Omental fat pad (tissue), 4 donors: ENCODE data around the gene AHCYL1. TPM values are rescaled to one million over a fixed set of nuclear protein-coding genes. Genes with fewer than 3 reads are reported as not detected.

ENCODE experiments used
- ATAC-seq: fragments of 150-250 bp; one replicate; pipeline ENCODE4 v1.9.1; 2016; ENCODE audit warnings: mild to moderate bottlenecking, moderate library complexity; ENCODE audit not compliant: low FRiP score
- DNase-seq: peaks from one replicate; pipeline ENCODE4 v3.0.0-alpha.2; 2019; ENCODE audit warnings: low spot score
- total RNA-seq, 4 donors: library from RNA; depleted of rRNA; stranded (reverse); fragments of >200 nt; gene quantifications; one replicate each; pipeline ENCODE4 v1.1.0, GENCODE V29; 2016
- TF ChIP-seq, protein P1 (sequence below), 3 donors: fragments of 450-650 bp; IDR thresholded peaks; one replicate each; pipeline ENCODE4 v1.5.1; 2016 to 2017; ENCODE audit warnings: antibody characterized with exemption in 3 of 3, mild to moderate bottlenecking in 3 of 3, moderate library complexity in 2 of 3

AHCYL1 gene
- total RNA-seq, 4 donors from 2014 or later, result 76.0 to 107 (median 95.8) TPM

DNA sequence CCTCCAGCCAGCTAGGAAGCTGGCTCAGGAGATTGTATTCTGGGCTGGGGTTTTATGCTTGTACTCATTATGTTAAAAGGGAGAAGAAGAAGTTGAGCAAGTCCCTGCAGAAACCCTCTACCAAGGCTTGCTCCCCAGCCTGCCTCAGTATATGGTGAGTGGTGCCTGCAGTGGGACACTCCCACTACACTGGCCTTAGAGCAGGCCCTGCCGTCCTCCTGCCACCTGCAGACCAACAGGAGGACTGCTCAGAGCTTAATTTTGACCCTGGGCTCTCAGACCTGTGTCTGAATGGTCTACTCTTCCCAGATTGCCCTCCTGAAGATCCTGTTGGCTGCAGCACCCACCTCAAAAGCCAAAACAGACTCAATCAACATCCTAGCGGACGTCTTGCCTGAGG lies 62.9 kb downstream of the AHCYL1 start:
- TF ChIP-seq, protein P1, sequence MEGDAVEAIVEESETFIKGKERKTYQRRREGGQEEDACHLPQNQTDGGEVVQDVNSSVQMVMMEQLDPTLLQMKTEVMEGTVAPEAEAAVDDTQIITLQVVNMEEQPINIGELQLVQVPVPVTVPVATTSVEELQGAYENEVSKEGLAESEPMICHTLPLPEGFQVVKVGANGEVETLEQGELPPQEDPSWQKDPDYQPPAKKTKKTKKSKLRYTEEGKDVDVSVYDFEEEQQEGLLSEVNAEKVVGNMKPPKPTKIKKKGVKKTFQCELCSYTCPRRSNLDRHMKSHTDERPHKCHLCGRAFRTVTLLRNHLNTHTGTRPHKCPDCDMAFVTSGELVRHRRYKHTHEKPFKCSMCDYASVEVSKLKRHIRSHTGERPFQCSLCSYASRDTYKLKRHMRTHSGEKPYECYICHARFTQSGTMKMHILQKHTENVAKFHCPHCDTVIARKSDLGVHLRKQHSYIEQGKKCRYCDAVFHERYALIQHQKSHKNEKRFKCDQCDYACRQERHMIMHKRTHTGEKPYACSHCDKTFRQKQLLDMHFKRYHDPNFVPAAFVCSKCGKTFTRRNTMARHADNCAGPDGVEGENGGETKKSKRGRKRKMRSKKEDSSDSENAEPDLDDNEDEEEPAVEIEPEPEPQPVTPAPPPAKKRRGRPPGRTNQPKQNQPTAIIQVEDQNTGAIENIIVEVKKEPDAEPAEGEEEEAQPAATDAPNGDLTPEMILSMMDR (IDR thresholded peaks at IDR 0.05), result no peak
- DNase-seq (no peak), ATAC-seq (no peak)

DNA sequence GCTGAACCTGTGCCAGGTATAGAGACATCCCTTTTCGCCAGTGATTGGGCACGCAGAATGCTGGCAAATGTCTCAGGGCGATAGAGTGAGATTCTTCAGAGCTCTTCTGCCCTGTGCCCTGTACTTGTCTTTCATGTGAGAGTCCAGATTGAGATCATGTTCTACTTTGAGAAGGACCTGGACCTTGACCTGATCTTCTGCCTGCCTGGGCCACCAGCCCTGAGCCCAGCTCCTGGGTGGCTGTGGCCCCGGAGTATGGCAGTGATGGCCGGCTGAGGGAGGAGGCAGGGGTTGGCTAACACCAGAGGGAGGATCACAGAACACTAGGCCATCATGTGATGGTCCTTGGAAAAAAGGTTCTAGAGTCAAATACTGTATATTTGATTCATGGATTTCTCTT lies 63.7 kb downstream of the AHCYL1 start:
- no peak for ATAC-seq
- TF ChIP-seq, protein P1 (IDR thresholded peaks at IDR 0.05), result no peak
- no peak for DNase-seq

DNA sequence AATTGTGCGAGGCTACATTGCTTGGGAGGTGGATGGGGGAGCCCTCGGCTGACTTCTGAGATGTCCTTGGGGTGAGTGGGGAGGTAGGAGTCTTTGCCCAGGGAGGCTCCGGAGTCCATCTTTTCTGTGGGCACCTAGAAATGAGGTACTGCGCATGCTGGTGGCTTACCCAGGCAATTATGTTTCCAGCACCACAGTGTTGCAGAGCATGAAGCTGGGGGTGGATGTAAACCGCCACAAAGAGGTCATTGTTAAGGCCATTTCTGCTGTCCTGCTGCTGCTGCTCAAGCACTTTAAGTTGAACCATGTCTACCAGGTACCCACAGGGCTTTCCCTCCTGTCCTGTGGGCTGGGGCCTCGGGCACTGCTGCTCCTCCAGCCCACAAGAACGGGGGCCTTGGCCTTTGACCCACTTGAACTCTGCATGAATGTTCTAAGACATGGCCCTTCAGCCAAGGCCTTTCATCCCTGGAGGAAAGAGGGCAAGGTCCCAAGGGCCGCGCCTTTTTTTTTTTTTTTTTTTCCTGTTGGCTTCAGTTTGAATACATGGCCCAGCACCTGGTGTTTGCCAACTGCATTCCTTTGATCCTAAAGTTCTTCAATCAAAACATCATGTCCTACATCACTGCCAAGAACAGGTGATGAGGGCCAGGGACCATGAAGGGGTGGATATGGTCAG lies 64.5 kb downstream of the AHCYL1 start:
- ATAC-seq (no peak), DNase-seq (no peak)
- TF ChIP-seq, protein P1 (IDR thresholded peaks at IDR 0.05), result no peak

DNA sequence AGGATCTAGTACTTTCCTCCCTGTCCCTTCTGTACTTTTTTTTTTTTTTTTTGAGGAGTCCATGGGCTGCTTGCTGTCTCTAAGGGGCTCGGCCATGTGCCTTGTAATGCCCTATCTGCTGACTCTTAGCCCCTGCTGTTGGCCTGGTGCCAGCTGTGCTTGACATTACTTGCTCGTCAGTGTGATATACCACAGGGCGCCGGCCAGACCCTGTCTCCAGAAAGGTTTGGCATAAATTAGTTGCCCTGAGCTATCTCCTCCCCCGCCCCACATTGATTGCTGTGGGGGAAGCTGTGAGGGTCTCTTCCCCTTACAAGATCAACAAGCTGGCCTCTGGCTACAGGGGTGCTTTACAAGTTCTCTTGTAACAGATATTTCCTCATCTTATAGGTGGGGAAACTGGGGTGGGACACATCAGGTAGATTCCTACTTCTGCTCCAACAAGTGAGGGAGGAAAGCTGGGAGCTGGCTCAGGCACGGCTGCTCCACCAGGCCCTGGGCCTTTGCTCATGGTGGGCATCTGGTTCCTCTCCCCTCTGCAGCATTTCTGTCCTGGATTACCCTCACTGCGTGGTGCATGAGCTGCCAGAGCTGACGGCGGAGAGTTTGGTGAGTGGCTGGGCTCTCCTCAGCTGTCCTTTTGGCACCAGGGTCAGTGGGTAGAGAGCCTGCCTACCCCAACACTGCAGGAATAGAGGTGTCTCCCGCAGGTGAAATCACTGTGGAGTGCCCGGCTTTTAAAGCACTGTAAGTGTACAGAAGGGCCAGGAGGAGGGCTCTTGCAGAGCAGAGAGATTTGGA lies 65.4 kb downstream of the AHCYL1 start:
- DNase-seq, result no peak
- ATAC-seq, result no peak
- TF ChIP-seq, protein P1 (IDR thresholded peaks at IDR 0.05), result no peak

DNA sequence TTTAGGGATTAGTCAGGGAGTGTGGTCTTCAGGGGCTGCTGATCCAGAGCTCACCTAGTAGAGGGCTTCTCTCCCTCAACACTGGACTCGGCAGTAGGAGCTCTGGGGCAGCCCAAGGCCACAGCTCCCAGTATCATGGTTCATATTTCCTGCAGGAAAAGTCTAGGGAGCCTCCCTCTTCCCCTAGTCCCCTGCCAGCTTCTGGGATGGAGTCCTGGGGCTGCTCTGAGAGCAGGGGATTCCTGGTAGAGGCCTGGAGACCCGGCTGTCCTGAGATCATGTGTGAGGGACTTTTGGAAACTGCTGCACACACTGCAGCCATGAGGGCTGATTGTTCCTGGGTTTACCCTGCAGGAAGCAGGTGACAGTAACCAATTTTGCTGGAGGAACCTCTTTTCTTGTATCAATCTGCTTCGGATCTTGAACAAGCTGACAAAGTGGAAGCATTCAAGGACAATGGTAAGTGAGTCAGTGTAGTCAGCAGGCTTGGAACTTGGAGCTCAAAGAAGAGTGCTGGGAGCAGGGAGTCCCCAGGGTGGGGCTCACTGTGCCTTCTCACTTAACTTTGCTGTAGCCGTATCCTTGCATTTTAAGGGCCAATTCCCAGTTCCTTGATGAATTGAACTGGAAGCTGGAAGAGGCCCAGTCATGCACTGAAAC lies 66.2 kb downstream of the AHCYL1 start:
- no peak for ATAC-seq
- DNase-seq, result no peak
- TF ChIP-seq, protein P1 (IDR thresholded peaks at IDR 0.05), result no peak

DNA sequence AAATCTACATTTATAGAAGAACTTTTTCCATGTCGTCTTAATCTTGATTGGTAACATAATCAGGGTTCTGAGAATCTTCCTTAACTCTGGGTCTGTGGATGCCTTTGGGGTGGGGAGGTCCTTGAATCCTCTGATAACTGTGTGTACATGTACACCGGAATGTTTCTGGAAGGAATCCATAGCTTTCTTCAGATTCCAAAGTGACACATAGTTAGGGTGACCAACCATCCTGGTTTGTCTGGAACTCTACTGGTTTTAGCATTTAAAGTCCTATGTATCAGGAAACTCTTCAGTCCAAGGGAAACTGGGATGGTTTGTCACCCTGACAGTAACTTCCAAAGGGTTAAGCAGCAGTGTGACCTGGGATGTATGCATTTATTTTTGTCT lies 66.7 kb downstream of the AHCYL1 start:
- ATAC-seq (no peak), DNase-seq (no peak)
- TF ChIP-seq, protein P1 (IDR thresholded peaks at IDR 0.05), result no peak
